ENCODE data around the gene AGFG2.

GRCh38 chr7:100567031-100567730, 28.2 kb downstream of the AGFG2 start:
- TF ChIP-seq CTCF (IDR thresholded peaks at IDR 0.05; ENCODE audit: insufficient read depth, low read length) = no peak
- no peak for TF ChIP-seq REST (IDR thresholded peaks at IDR 0.05; ENCODE audit: insufficient replicate concordance, low read depth)
- no peak for TF ChIP-seq GABPA (IDR thresholded peaks at IDR 0.05; ENCODE audit: low read depth)
- TF ChIP-seq POLR2AphosphoS5 (IDR thresholded peaks at IDR 0.05; ENCODE audit: low read depth) = no peak
- TF ChIP-seq SPI1 (IDR thresholded peaks at IDR 0.05; ENCODE audit: borderline replicate concordance, low read depth) = no peak

Data from HL-60 (cell line).